A549 (cell line): ENCODE results near the gene YIPF6. TPM values are rescaled to one million over a fixed set of nuclear protein-coding genes. Genes with fewer than 3 reads are reported as not detected.
A peak's percentile ranks its signal among the peaks of the same experiment; 100 is the strongest.

Experiments
- ATAC-seq, 2 experiments: fragments of 200-7000 bp in 1 of 2; fragments of >200 bp in 1 of 2; cut with Nextera tagmentation in 1 of 2; cut with Tn5 transposase in 1 of 2; 3 replicates each; pipeline versions ENCODE4 v1.8.0 to v1.9.1; 2018 to 2020; ENCODE audit warnings: mild to moderate bottlenecking in 1 of 2, moderate library complexity in 1 of 2
- CTCF ChIA-PET: fragments of 300-600 bp; sonication (Branson Sonifier 250); formaldehyde crosslinking; extraction: SDS; loops from one replicate; lab custom pipeline; 2021; ENCODE audit warnings: antibody characterized with exemption, inconsistent platforms; lab: Yijun Ruan, JAX
- POLR2A ChIA-PET: fragments of 350-600 bp; formaldehyde crosslinking; extraction: SDS; loops from one replicate; lab custom pipeline; 2021; ENCODE audit warnings: antibody characterized with exemption, inconsistent platforms; lab: Yijun Ruan, JAX
- DNase-seq, 2 experiments: peaks; one replicate each; pipeline versions ENCODE4 v3.0.0 to v3.0.0-alpha.2; 2011 to 2016; ENCODE audit warnings: low read depth in 1 of 2, low spot score in 1 of 2
- FAIRE-seq: peaks from 2 replicates; lab custom pipeline; 2011; peaks lifted over from hg19 to GRCh38; lab: Jason Lieb, UNC
- H3K27ac ChIP-seq, 2 experiments: fragments of >200 bp; sonication (Bioruptor Twin); formaldehyde crosslinking; 3 replicates each; pipeline ENCODE4 v1.5.1; 2016 to 2017
- H3K4me1 ChIP-seq: fragments of >200 bp; sonication (Bioruptor Twin); formaldehyde crosslinking; 3 replicates; pipeline ENCODE4 v1.6.1; 2016
- H3K4me2 ChIP-seq: fragments of >200 bp; sonication (Bioruptor Twin); formaldehyde crosslinking; 3 replicates; pipeline ENCODE4 v1.6.1; 2016
- H3K4me3 ChIP-seq: fragments of >200 bp; sonication (Bioruptor Twin); formaldehyde crosslinking; 3 replicates; pipeline ENCODE4 v1.5.1; 2016
- H3K9me3 ChIP-seq: fragments of >200 bp; sonication (Bioruptor Twin); formaldehyde crosslinking; 3 replicates; pipeline ENCODE4 v1.6.1; 2016
- GATA3 ChIP-seq: IDR thresholded peaks from 2 replicates; pipeline ENCODE4 v1.6.1; 2012; ENCODE audit warnings: borderline replicate concordance
- KDM5A ChIP-seq: fragments of 200-600 bp; sonication (generic); IDR thresholded peaks from 2 replicates; pipeline ENCODE4 v1.6.1; 2016; ENCODE audit warnings: antibody characterized with exemption, mild to moderate bottlenecking
- MAFK ChIP-seq: fragments of 450-650 bp; IDR thresholded peaks from 2 replicates; pipeline ENCODE4 v1.6.1; 2014; ENCODE audit not compliant: partially characterized antibody
- WGBS: methylation state at CpG from one replicate; pipeline ENCODE4 v1.1.6; 2017; ENCODE audit errors: missing lambda C conversion rate; 5-methylcytosine and 5-hydroxymethylcytosine counted together
- polyA plus RNA-seq, 4 experiments: library from polyadenylated mRNA; depleted of rRNA in 3 of 4; stranded (reverse); fragments of >200 nt; fragmentation: RNase III in 1 of 4; extraction: RNeasy Plus Mini Kit Qiagen cat#74134 plus additional on column Dnase treatment in 1 of 4; gene quantifications; 2 replicates in 3 of 4; 3 replicates in 1 of 4; pipeline ENCODE4 v1.2.3, GENCODE V29; 2011 to 2017
- small RNA-seq, 6 experiments: library from RNA; depleted of rRNA; stranded (forward); fragments of <200 nt; gene quantifications; one replicate each; pipeline ENCODE3, GENCODE V24; 2012
- TF ChIP-seq, protein P1 (sequence below): fragments of 200-600 bp; sonication (generic); IDR thresholded peaks from 2 replicates; pipeline ENCODE4 v1.6.1; 2016; ENCODE audit warnings: antibody characterized with exemption, mild to moderate bottlenecking, moderate library complexity

YIPF6 gene
- polyA plus RNA-seq, 2 of the 4 experiments (the other 2 are of a cell fraction): 27.8 to 58.9 TPM

DNA sequence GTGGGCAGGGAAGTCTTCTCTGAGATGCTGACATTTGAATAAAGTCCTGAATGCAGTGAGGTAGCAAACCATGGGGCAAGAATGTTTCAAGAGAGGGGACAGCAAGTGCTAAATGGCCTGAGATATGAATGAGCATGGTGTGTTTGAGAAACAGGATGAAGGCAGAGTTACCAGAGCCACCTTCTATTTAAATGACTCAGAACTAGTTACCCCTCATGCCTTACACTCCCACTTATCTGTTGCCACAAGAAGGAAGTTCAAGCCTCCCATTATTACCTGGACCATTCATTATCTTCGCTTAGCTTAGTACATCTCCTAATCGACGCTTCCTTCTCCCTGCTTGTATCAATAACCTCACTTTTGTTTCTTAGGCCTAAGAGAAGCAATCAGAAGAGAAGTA is 81.0 kb downstream of the YIPF6 start (continued):
- TF ChIP-seq, protein P1, sequence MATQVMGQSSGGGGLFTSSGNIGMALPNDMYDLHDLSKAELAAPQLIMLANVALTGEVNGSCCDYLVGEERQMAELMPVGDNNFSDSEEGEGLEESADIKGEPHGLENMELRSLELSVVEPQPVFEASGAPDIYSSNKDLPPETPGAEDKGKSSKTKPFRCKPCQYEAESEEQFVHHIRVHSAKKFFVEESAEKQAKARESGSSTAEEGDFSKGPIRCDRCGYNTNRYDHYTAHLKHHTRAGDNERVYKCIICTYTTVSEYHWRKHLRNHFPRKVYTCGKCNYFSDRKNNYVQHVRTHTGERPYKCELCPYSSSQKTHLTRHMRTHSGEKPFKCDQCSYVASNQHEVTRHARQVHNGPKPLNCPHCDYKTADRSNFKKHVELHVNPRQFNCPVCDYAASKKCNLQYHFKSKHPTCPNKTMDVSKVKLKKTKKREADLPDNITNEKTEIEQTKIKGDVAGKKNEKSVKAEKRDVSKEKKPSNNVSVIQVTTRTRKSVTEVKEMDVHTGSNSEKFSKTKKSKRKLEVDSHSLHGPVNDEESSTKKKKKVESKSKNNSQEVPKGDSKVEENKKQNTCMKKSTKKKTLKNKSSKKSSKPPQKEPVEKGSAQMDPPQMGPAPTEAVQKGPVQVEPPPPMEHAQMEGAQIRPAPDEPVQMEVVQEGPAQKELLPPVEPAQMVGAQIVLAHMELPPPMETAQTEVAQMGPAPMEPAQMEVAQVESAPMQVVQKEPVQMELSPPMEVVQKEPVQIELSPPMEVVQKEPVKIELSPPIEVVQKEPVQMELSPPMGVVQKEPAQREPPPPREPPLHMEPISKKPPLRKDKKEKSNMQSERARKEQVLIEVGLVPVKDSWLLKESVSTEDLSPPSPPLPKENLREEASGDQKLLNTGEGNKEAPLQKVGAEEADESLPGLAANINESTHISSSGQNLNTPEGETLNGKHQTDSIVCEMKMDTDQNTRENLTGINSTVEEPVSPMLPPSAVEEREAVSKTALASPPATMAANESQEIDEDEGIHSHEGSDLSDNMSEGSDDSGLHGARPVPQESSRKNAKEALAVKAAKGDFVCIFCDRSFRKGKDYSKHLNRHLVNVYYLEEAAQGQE: no peak
- TF ChIP-seq KDM5A: no peak

DNA sequence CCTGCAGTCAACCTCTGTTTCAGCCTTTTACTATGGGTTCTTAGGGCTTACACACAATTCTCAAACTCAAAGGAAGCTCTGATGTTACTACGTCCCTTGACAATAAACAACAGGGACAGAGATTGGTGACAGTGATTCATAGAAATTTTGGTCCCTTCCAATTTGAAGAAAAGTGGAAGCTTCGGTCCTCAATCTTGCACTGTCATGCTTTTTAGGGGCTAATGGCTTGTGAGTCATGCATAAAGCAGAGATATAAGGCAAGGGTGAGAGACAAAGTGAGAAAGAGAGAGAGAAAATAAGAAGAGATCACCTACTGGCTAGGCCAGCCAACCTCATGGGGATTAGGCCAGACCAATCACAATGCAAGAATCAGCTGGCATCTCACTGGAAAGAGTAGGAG is 85.4 kb downstream of the YIPF6 start:
- ChIA-PET POLR2A (no interaction called here), CTCF (no interaction called here)
- Histone ChIP-seq H3K4me3 (no peak overlapping the region), H3K4me1 (no peaks in the 10 kb centered on the region), H3K9me3 (no peaks in the 10 kb centered on the region), H3K27ac (no peak overlapping the region), H3K4me2 (no peak overlapping the region)
- no peak for FAIRE-seq
- DNase-seq: no peak
- 61% methylated on average over 2 of the region's 2 CpGs for WGBS
- no peak for ATAC-seq
- no peak for TF ChIP-seq GATA3
- peak; percentile 43 for TF ChIP-seq MAFK

Small RNA genes lying within 50 kb of the gene (small RNA-seq; reads per million reads assigned to genes)
- gene RNU6-245P: 0 to 1.3 (median 0) reads per million in 6 experiments

Other genes with a start within 250 kb of the YIPF6 start
- gene OPHN1, start 65.6 kb upstream of the YIPF6 start, polyA plus RNA-seq (2011; rRNA removed): 3.9 and 5.7 TPM in 2 replicates
- 1.7 to 2.0 TPM (median 2.0 TPM) in 3 replicates for gene OPHN1, start 65.6 kb upstream of the YIPF6 start, polyA plus RNA-seq (2017; fragmentation: RNase III; extraction: RNeasy Plus Mini Kit Qiagen cat#74134 plus additional on column Dnase treatment)
- gene STARD8, start 148.6 kb downstream of the YIPF6 start, polyA plus RNA-seq (2011; rRNA removed): 1.6 and 1.9 TPM in 2 replicates
- gene STARD8, start 148.6 kb downstream of the YIPF6 start, polyA plus RNA-seq (2017; fragmentation: RNase III; extraction: RNeasy Plus Mini Kit Qiagen cat#74134 plus additional on column Dnase treatment): 1.2 to 1.7 TPM (median 1.5 TPM) in 3 replicates